GM19238 (cell line): ENCODE measurements around the gene METTL18.
A peak's percentile ranks its signal among the peaks of the same experiment; 100 is the strongest.
"Not testable (repeated sequence)": the region's sequence is repeated elsewhere in the genome, so short reads cannot be mapped to it uniquely, and the experiment has no call there.

ENCODE experiments used
- DNase-seq: peaks from one replicate; pipeline ENCODE4 v3.0.0; 2011; ENCODE audit warnings: low spot score; ENCODE audit not compliant: insufficient read length

Gene METTL18

GRCh38 chr1:169794530-169795416, at the start of gene METTL18:
TSS of gene METTL18 (minus strand) at chr1:169794907. CDS start at chr1:169793695, 1,212 bp downstream.
- DNase-seq, result peak; percentile 78

- no peak for DNase-seq
Observed at GRCh38 chr1:169838942-169839341, 44.2 kb upstream of the METTL18 start.

GRCh38 chr1:169836198-169836597, 41.5 kb upstream of the METTL18 start:
- DNase-seq, result no peak

- no peak for DNase-seq
Observed at GRCh38 chr1:169835647-169836046, 40.9 kb upstream of the METTL18 start.

- DNase-seq, result no peak
Observed at GRCh38 chr1:169834869-169835268, 40.2 kb upstream of the METTL18 start.

GRCh38 chr1:169833179-169833901, 38.6 kb upstream of the METTL18 start:
- DNase-seq, result no peak

GRCh38 chr1:169829671-169830070, 35.0 kb upstream of the METTL18 start:
- DNase-seq, result no peak

GRCh38 chr1:169824153-169824552, 29.4 kb upstream of the METTL18 start:
- DNase-seq, result no peak

- DNase-seq, result no peak
Observed at GRCh38 chr1:169821500-169821899, 26.8 kb upstream of the METTL18 start.

- DNase-seq, result no peak
Observed at GRCh38 chr1:169816617-169817016, 21.9 kb upstream of the METTL18 start.

GRCh38 chr1:169814265-169814664, 19.6 kb upstream of the METTL18 start:
- DNase-seq, result no peak

GRCh38 chr1:169812131-169812530, 17.4 kb upstream of the METTL18 start:
- DNase-seq, result no peak

- DNase-seq, result not testable (repeated sequence)
Observed at GRCh38 chr1:169811418-169812035, 16.8 kb upstream of the METTL18 start.

GRCh38 chr1:169809370-169810095, 14.8 kb upstream of the METTL18 start:
- no peak for DNase-seq

GRCh38 chr1:169804941-169805340, 10.2 kb upstream of the METTL18 start:
- DNase-seq, result no peak

- DNase-seq, result no peak
Observed at GRCh38 chr1:169802888-169803287, 8.2 kb upstream of the METTL18 start.

- DNase-seq, result no peak
Observed at GRCh38 chr1:169797281-169797680, 2.6 kb upstream of the METTL18 start.

GRCh38 chr1:169796274-169796810, 1.6 kb upstream of the METTL18 start:
- no peak for DNase-seq

GRCh38 chr1:169795687-169796086, 980 bp upstream of the METTL18 start:
- no peak for DNase-seq

- DNase-seq, result no peak
Observed at GRCh38 chr1:169793730-169794129, 977 bp downstream of the METTL18 start.

GRCh38 chr1:169788402-169788801, 6.3 kb downstream of the METTL18 start:
- DNase-seq, result no peak
